Fibroblast of lung (primary cell): Measurements from ENCODE around the gene XXYLT1.

ENCODE experiments used
- EZH2 ChIP-seq: IDR thresholded peaks from 2 replicates; pipeline ENCODE4 v1.5.1; 2012; ENCODE audit warnings: low read length, control low read depth, mild to moderate bottlenecking; ENCODE audit errors: missing control alignments
- TF ChIP-seq, protein P1 (sequence below), 2 donors: IDR thresholded peaks in 1 of 2; conservative IDR thresholded peaks in 1 of 2; 1 replicate in 1 of 2; 2 replicates in 1 of 2; pipeline ENCODE4 v1.5.1; 2011 to 2012; ENCODE audit warnings: low read length in 2 of 2, control low read depth in 1 of 2, inconsistent platforms in 1 of 2, low read depth in 1 of 2, mild to moderate bottlenecking in 1 of 2

DNA sequence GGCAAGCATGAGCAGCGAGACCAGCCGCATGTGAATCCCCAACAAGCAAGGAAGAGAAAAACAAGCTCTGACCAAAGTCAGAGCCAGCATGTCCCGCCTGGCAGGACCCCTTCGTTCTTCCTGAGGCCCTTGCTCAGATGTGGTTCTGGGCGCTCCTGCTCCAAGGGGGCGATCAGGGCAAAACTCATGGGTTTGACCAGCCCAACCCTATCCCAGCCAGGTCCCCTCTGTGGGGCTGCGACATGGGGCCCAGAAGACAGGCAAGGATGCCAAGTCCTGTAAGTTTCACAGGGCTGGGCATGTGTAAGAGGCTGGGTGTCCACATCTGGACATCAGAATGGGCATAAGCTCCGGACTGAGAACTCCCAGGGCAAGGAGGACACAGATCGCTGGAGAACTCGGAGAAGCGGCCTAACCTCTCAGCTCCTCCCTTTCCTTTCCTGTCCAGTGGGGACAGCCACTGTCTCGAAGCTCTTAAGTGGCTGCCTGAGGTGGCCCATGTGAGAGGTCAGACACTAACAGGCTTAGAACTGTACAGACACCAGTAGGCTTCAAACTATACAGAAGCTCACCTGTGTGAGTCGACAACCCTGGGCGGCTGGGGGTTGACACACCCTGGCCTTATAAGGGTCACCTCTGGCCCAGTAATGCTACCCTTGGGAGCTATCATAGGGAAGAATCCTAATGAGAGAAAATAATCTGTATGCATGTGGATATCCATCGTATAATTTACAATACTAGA lies 48.9 kb downstream of the XXYLT1 start:
- TF ChIP-seq, protein P1, sequence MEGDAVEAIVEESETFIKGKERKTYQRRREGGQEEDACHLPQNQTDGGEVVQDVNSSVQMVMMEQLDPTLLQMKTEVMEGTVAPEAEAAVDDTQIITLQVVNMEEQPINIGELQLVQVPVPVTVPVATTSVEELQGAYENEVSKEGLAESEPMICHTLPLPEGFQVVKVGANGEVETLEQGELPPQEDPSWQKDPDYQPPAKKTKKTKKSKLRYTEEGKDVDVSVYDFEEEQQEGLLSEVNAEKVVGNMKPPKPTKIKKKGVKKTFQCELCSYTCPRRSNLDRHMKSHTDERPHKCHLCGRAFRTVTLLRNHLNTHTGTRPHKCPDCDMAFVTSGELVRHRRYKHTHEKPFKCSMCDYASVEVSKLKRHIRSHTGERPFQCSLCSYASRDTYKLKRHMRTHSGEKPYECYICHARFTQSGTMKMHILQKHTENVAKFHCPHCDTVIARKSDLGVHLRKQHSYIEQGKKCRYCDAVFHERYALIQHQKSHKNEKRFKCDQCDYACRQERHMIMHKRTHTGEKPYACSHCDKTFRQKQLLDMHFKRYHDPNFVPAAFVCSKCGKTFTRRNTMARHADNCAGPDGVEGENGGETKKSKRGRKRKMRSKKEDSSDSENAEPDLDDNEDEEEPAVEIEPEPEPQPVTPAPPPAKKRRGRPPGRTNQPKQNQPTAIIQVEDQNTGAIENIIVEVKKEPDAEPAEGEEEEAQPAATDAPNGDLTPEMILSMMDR (conservative IDR thresholded peaks at IDR 0.05 in 1 of 2, IDR thresholded peaks at IDR 0.05 in 1 of 2; ENCODE audit: low read depth in 1 of 2, low read length in 2 of 2), result no peak
- no peak for TF ChIP-seq EZH2
